Upper lobe of left lung (tissue), 4 donors: Measurements from ENCODE around the gene CLCA2.

Source experiments
- EP300 ChIP-seq, 4 donors: sonication (generic); formaldehyde crosslinking; IDR thresholded peaks; one replicate each; pipeline ENCODE4 v1.5.1; 2017; ENCODE audit warnings: antibody characterized with exemption in 4 of 4, control low read depth in 2 of 4
- POLR2A ChIP-seq, 4 donors: fragments of 450-650 bp; IDR thresholded peaks; one replicate each; pipeline ENCODE4 v1.5.1; 2016 to 2017; ENCODE audit warnings: antibody characterized with exemption in 4 of 4, mild to moderate bottlenecking in 2 of 4
- POLR2AphosphoS5 ChIP-seq, 2 donors: sonication (generic); formaldehyde crosslinking; IDR thresholded peaks; one replicate each; pipeline ENCODE4 v1.5.1; 2017; ENCODE audit warnings: antibody characterized with exemption in 2 of 2
- TF ChIP-seq, protein P1 (sequence below), 6 experiments: fragments of 450-650 bp in 4 of 6; fragments of 200-600 bp in 2 of 6; sonication (generic) in 2 of 6; IDR thresholded peaks; one replicate each; pipeline ENCODE4 v1.5.1; 2016 to 2019; ENCODE audit warnings: antibody characterized with exemption in 6 of 6

DNA sequence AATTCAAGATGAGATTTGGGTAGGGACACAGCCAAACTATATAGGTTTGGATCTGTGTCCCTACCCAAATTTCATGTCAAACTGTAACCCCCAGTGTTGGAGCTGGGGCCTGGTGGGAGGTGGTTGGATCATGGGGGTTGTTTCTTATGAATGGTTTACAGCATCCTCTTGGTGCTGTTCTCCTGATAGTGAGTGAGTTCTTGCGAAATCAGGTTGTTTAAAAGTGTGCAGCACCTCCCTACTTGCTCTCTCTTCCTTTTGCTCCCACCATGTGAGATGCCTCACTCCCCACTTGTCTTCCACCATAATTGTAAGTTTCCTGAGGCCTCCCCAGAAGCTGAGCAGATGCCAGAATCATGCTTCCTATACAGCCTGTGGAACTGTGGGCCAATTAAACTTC lies 45.2 kb upstream of the CLCA2 start:
- no peak for TF ChIP-seq POLR2A (IDR thresholded peaks at IDR 0.05)
- TF ChIP-seq, protein P1, sequence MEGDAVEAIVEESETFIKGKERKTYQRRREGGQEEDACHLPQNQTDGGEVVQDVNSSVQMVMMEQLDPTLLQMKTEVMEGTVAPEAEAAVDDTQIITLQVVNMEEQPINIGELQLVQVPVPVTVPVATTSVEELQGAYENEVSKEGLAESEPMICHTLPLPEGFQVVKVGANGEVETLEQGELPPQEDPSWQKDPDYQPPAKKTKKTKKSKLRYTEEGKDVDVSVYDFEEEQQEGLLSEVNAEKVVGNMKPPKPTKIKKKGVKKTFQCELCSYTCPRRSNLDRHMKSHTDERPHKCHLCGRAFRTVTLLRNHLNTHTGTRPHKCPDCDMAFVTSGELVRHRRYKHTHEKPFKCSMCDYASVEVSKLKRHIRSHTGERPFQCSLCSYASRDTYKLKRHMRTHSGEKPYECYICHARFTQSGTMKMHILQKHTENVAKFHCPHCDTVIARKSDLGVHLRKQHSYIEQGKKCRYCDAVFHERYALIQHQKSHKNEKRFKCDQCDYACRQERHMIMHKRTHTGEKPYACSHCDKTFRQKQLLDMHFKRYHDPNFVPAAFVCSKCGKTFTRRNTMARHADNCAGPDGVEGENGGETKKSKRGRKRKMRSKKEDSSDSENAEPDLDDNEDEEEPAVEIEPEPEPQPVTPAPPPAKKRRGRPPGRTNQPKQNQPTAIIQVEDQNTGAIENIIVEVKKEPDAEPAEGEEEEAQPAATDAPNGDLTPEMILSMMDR (IDR thresholded peaks at IDR 0.05), result no peak
- no peak for TF ChIP-seq EP300 (IDR thresholded peaks at IDR 0.05)
- TF ChIP-seq POLR2AphosphoS5 (IDR thresholded peaks at IDR 0.05), result no peak
